OCI-LY7 (cell line): Measurements from ENCODE around the gene TLR6.

ENCODE experiments used
- EZH2phosphoT487 ChIP-seq: fragments of 200-600 bp; sonication (generic); IDR thresholded peaks from 2 replicates; pipeline ENCODE4 v1.6.1; 2018; ENCODE audit warnings: low read depth, borderline replicate concordance, mild to moderate bottlenecking, mixed run types, antibody characterized with exemption, low read length, moderate library complexity, mixed read lengths
- TF ChIP-seq, protein P1 (sequence below): fragments of 200-600 bp; sonication (generic); conservative IDR thresholded peaks from 2 replicates; pipeline ENCODE4 v1.5.1; 2014; ENCODE audit warnings: mild to moderate bottlenecking, antibody characterized with exemption, low read length, moderate library complexity, mixed read lengths

DNA sequence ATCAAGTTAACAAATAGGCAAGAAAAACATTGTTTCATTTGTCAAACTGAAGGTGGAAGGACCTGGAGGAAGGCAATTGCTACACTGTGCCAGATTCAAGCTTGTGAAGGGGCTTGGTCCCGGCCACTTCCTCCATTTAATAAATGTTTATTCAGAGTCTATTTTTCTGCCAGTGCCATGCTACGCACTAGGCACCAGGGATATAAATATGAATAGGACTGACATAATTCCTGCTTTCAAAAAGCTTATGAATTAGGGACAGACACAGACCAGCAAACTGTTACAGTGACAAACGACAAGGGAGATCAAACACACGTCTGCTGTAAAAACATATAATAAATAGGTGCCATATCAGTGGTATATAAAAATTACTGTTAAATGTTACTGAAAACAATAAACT lies 571 bp downstream of the TLR6 start:
- TF ChIP-seq, protein P1, sequence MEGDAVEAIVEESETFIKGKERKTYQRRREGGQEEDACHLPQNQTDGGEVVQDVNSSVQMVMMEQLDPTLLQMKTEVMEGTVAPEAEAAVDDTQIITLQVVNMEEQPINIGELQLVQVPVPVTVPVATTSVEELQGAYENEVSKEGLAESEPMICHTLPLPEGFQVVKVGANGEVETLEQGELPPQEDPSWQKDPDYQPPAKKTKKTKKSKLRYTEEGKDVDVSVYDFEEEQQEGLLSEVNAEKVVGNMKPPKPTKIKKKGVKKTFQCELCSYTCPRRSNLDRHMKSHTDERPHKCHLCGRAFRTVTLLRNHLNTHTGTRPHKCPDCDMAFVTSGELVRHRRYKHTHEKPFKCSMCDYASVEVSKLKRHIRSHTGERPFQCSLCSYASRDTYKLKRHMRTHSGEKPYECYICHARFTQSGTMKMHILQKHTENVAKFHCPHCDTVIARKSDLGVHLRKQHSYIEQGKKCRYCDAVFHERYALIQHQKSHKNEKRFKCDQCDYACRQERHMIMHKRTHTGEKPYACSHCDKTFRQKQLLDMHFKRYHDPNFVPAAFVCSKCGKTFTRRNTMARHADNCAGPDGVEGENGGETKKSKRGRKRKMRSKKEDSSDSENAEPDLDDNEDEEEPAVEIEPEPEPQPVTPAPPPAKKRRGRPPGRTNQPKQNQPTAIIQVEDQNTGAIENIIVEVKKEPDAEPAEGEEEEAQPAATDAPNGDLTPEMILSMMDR = no peak
- no peak for TF ChIP-seq EZH2phosphoT487
